Placental pericyte (primary cell): ENCODE measurements around the gene RAP1A. TPM values are rescaled to one million over a fixed set of nuclear protein-coding genes. Genes with fewer than 3 reads are reported as not detected.

ENCODE experiments used
- small RNA-seq: library from RNA; depleted of rRNA; stranded (forward); fragments of <200 nt; gene quantifications from one replicate; pipeline ENCODE3, GENCODE V24; 2012; ENCODE audit warnings: low replicate concordance
- total RNA-seq: library from RNA; depleted of rRNA; stranded (reverse); fragments of >200 nt; gene quantifications from 2 replicates; pipeline ENCODE4 v1.2.3, GENCODE V29; 2012

RAP1A gene
- total RNA-seq, result 18.8 and 29.9 TPM in 2 replicates

DNA sequence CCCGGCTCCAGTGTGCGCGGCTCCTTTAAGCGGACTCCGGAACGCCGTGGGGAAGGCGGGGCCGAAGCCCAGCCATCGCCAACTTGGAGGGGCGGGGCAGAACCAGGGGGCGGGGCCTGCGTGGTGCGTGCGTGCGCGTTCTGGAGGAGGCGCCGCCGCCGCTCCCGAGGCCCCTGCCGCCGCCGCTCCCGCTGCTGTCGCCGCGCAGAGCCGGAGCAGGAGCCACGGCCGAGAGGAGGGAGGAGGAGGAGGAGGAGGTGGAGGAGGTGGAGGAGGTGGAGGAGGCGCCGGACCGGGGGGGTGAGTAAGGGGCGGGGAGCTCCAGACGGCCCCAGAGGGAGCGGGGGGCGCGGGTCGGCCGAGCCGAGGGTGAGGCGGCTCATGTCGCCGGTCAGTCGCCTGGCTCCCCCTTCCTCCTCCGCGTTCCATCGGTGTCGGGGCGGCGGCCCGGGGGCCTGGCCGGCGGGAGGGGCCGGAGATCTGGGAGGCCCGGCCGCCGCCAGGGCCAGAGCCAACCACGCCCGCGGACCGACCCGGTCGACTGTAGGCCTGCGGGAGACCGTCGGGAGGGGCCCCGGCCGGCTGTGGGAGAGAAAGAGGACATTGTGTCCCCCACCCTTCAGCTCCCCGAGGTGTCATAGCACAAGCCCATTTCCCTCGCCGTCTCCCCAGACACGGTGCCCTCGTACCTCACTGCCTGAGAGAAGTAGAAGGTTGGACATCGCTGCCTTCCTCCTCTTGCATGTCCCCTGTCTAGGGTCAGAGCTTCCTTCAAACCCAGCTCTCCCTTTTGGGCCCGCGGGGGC lies at the start of gene RAP1A:
Gene RAP1A (plus strand): TSS at position 155 of the 806 bp plus-strand sequence. CDS start 71,572 bp downstream, outside the sequence.

GRCh38 chr1:111739194-111739924 lies 119.8 kb downstream of the RAP1A start, which contains the start of gene INKA2:
INKA2 (minus strand) TSS chr1:111739395; CDS start chr1:111739242, 153 bp downstream.

GRCh38 chr1:111755331-111756123 lies 135.9 kb downstream of the RAP1A start, which contains the start of gene DDX20:
DDX20 (plus strand) TSS chr1:111755901; CDS start chr1:111755925, 24 bp downstream.

Small RNA genes lying within 50 kb of the gene (small RNA-seq; reads per million reads assigned to genes)
- gene INKA2 (0.85 reads per million, percentile 38 among the genes with 10 or more reads in this experiment), gene RNU6-151P (not detected)

Other genes starting within 250 kb of the RAP1A start
- gene OVGP1, start 192.1 kb upstream of the RAP1A start, total RNA-seq, result under 0.01 and 0.44 TPM in 2 replicates
- 38.7 and 65.9 TPM in 2 replicates for gene WDR77, start 170.5 kb upstream of the RAP1A start, total RNA-seq
- 182 and 202 TPM in 2 replicates for gene ATP5PB, start 170.3 kb upstream of the RAP1A start, total RNA-seq
- gene C1orf162, start 145.8 kb upstream of the RAP1A start, total RNA-seq, result 0.14 and 0.22 TPM in 2 replicates
- gene ADORA3, start 116.2 kb upstream of the RAP1A start, total RNA-seq, result 0.43 TPM in 1 of 2 replicates, not detected in the other
- 0.14 TPM in 1 of 2 replicates, not detected in the other for gene TMIGD3, start 116.2 kb upstream of the RAP1A start, total RNA-seq
- 4.0 and 6.3 TPM in 2 replicates for gene INKA2, start 119.6 kb downstream of the RAP1A start, total RNA-seq
- 11.8 and 31.8 TPM in 2 replicates for gene DDX20, start 136.1 kb downstream of the RAP1A start, total RNA-seq